Stimulated activated CD8-positive, alpha-beta memory T cell treated with anti-CD3 and anti-CD28 coated beads, Interleukin-2, amount 100 ng/mL, for 48 hours (primary cell): ENCODE measurements around the gene ARL6IP6.

Experiments
- DNase-seq, 2 donors: peaks; one replicate each; pipeline ENCODE4 v3.0.0-alpha.2; 2020; ENCODE audit warnings: low read depth in 2 of 2

ARL6IP6 gene

DNA sequence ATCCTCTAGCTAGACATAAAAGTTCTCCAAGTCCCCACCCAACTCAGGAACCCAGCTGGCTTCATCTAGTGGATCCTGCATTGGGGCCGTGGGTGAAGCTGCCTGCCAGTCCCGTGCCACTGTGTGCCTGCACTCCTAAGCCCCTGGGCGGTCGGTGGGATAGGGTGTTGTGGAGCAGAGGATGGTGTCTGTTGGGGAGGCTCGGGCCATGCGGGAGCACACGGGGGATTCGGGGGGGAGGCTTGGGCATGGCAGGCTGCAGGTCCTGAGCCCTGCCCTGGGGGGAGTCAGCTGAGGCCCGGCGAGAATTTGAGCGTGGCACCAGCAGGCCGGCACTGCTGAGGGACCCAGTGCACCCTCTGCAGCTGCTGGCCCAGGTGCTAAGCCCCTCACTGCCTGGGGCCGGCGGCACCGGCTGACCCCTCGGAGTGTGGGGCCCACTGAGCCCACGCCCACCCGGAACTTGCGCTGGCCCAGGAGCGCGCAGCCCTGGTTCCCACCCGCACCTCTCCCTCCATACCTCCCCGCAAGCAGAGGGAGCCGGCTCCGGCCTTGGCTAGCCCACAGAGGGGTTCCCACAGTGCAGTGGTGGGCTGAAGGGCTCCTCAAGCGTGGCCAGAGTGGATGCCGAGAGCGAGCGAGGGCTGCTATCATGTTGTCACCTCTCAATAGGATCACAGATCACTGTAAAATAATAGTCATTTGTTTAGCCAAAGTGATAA is 86.4 kb downstream of the ARL6IP6 start:
- no peak for DNase-seq

DNA sequence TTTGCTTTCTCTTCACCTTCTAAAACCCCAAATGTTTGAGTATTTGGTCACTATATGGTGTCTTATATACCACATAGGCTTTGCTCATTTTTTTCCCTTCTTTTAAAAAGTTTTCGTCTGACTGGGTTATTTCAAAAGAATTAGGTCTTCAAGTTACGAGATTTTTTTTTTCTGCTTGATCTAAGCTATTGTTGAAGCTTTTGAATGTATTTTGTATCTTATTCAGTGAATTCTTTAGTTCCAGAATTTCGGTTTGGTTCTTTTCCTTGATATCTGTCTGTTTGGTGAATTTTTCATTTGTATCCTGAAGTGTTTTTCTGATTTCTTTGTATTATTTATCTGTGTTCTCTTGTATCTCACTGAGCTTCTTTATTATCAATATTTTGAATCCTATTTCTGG is 93.5 kb downstream of the ARL6IP6 start:
- DNase-seq, result no peak
